Measurements from ENCODE around the gene SLC4A4.

The SLC4A4 gene

GRCh38 chr4:71473541-71474240 is 134.9 kb downstream of the SLC4A4 start:
- no peak for TF ChIP-seq CTCF (IDR thresholded peaks at IDR 0.05)

DNA sequence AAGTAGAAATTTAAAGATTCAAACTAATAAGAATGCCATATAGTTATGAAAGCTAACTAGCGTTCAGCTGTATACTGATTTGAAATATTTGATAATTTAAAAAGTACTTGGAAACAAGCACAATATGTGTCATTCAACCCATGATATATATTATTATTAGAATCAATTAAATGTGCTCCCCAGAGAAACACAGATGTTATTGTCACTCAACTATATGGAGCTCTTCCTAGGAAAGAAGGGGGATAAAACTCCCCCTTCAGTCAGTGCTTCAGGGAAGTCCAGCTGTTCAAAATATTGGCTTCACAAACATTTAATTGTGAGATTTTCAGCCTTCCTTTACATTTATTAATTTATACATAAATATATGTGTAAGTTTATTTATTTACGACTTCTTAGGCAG is 135.9 kb downstream of the SLC4A4 start:
- no peak for TF ChIP-seq CTCF (IDR thresholded peaks at IDR 0.05)

DNA sequence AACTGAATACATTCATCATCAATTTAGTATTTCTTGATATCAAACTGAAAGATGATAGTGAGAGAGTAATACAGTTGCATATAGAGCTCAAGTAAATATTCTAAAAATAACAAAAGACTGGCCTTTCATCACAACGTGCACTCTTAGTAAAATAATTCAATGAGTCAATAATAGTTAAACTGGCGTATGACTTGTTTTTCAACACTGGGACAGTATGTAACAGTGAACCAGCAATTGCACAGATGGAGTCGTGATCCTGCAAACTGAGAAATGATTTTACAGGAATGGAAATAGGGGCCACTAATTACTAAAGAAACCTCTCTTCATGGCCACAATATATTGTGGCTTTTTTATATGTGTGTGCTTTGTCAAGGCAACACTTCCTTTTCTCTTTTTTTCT is 137.4 kb downstream of the SLC4A4 start:
- no peak for TF ChIP-seq CTCF (IDR thresholded peaks at IDR 0.05)

- TF ChIP-seq CTCF (IDR thresholded peaks at IDR 0.05) = no peak
Measured at GRCh38 chr4:71486550-71487343, 147.9 kb downstream of the SLC4A4 start.

DNA sequence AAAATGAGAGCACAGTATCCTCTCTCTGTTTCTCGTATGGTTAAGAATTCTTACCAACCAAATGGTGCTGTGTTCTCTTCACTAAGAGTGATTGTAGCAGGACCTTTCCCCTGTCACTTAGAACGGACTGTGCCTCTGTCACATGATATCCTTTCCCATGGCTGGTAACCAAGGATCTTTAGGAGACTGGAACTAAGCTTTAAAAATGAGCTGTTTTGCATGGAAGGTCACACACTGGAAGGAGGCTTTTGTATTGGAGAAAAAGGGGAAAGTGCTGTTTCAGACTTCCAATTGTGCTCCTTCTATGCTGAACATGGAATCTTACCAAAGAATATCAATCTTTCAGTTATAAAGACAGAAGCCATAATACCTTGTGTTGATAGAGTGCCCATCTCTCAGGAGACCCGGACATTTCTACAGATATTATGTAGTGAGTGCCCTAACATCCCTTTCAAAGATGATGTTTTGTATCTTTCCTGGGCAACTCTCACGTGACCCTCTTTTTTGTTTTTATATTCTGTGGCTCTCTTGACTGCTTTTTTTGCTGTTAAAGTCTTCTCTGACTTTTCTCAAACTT is 148.6 kb downstream of the SLC4A4 start:
- TF ChIP-seq CTCF (IDR thresholded peaks at IDR 0.05) = no peak

- TF ChIP-seq CTCF (IDR thresholded peaks at IDR 0.05) = no peak
Measured at GRCh38 chr4:71494539-71494938, 155.7 kb downstream of the SLC4A4 start.

- no peak for TF ChIP-seq CTCF (IDR thresholded peaks at IDR 0.05)
Measured at GRCh38 chr4:71495454-71495853, 156.6 kb downstream of the SLC4A4 start.

All from LNCAP (cell line).